Trophoblast cell (in vitro differentiated cells and primary cell): ENCODE measurements around the gene SLC22A5.

ENCODE experiments used
- DNase-seq, 2 donors: peaks; one replicate each; pipeline ENCODE4 v3.0.0-alpha.2; 2016
- H2AFZ ChIP-seq: 2 replicates; pipeline ENCODE4 v1.6.1; 2013; ENCODE audit warnings: low read length, moderate library complexity, mild to moderate bottlenecking; ENCODE audit not compliant: insufficient read depth, poor library complexity
- H2AK5ac ChIP-seq: 2 replicates; pipeline ENCODE4 v1.6.1; 2013; ENCODE audit warnings: mild to moderate bottlenecking, low read length
- H2BK120ac ChIP-seq: 2 replicates; pipeline ENCODE4 v1.6.1; 2013; ENCODE audit warnings: low read length, mild to moderate bottlenecking, moderate library complexity; ENCODE audit not compliant: insufficient read depth, poor library complexity
- H2BK12ac ChIP-seq: 2 replicates; pipeline ENCODE4 v1.6.1; 2013; ENCODE audit warnings: mild to moderate bottlenecking, low read length, moderate library complexity
- H2BK5ac ChIP-seq: 2 replicates; pipeline ENCODE4 v1.6.1; 2013; ENCODE audit warnings: low read length, low read depth, moderate library complexity, mild to moderate bottlenecking; ENCODE audit not compliant: poor library complexity
- H3K14ac ChIP-seq: 2 replicates; pipeline ENCODE4 v1.6.1; 2013; ENCODE audit warnings: mild to moderate bottlenecking, low read length
- H3K18ac ChIP-seq: 2 replicates; pipeline ENCODE4 v1.6.1; 2013; ENCODE audit warnings: mild to moderate bottlenecking, low read length
- H3K23ac ChIP-seq: 2 replicates; pipeline ENCODE4 v1.6.1; 2013; ENCODE audit warnings: low read length
- H3K27ac ChIP-seq: 2 replicates; pipeline ENCODE4 v1.5.1; 2013; ENCODE audit warnings: low read depth, mild to moderate bottlenecking, inconsistent platforms, low read length, moderate library complexity
- H3K27me3 ChIP-seq: 2 replicates; pipeline ENCODE4 v1.6.1; 2013; ENCODE audit warnings: inconsistent platforms, mild to moderate bottlenecking, low read length, moderate library complexity; ENCODE audit not compliant: insufficient read depth
- H3K36me3 ChIP-seq, 2 experiments: 1 replicate in 1 of 2; 2 replicates in 1 of 2; pipeline ENCODE4 v1.6.1; 2013; ENCODE audit warnings: low read length in 2 of 2, mild to moderate bottlenecking in 2 of 2, moderate library complexity in 1 of 2; ENCODE audit not compliant: insufficient read depth in 2 of 2, control insufficient read depth in 1 of 2
- H3K4ac ChIP-seq: 2 replicates; pipeline ENCODE4 v1.6.1; 2013; ENCODE audit warnings: low read depth, mild to moderate bottlenecking, low read length, moderate library complexity
- H3K4me1 ChIP-seq, 2 experiments: 1 replicate in 1 of 2; 2 replicates in 1 of 2; pipeline ENCODE4 v1.6.1; 2013; ENCODE audit warnings: low read length in 2 of 2, mild to moderate bottlenecking in 2 of 2, moderate library complexity in 1 of 2; ENCODE audit not compliant: insufficient read depth in 2 of 2, control insufficient read depth in 1 of 2
- H3K4me2 ChIP-seq: 2 replicates; pipeline ENCODE4 v1.6.1; 2013; ENCODE audit warnings: inconsistent platforms, mild to moderate bottlenecking, low read length, moderate library complexity
- H3K4me3 ChIP-seq: 2 replicates; pipeline ENCODE4 v1.5.1; 2013; ENCODE audit warnings: mild to moderate bottlenecking, low read depth, low read length, inconsistent platforms
- H3K79me1 ChIP-seq: one replicate; pipeline ENCODE4 v1.6.1; 2013; ENCODE audit warnings: low read length
- H3K79me2 ChIP-seq: 2 replicates; pipeline ENCODE4 v1.6.1; 2013; ENCODE audit warnings: low read length, mild to moderate bottlenecking; ENCODE audit not compliant: control insufficient read depth, insufficient read depth, poor library complexity
- H3K9ac ChIP-seq: 2 replicates; pipeline ENCODE4 v1.6.1; 2013; ENCODE audit warnings: mild to moderate bottlenecking, low read length
- H3K9me3 ChIP-seq: 2 replicates; pipeline ENCODE4 v1.6.1; 2013; ENCODE audit warnings: low read depth, mild to moderate bottlenecking, control low read depth, inconsistent platforms, low read length; ENCODE audit not compliant: insufficient read depth
- H4K12ac ChIP-seq: 2 replicates; pipeline ENCODE4 v1.6.1; 2013; ENCODE audit warnings: low read depth, mild to moderate bottlenecking, low read length, moderate library complexity
- H4K8ac ChIP-seq: 2 replicates; pipeline ENCODE4 v1.6.1; 2013; ENCODE audit warnings: low read depth, mild to moderate bottlenecking, low read length, moderate library complexity
- H4K91ac ChIP-seq: one replicate; pipeline ENCODE4 v1.6.1; 2013; ENCODE audit warnings: low read depth, mild to moderate bottlenecking, low read length, moderate library complexity
- WGBS: extraction: QIAGEN DNeasy Blood & Tissue Kit; methylation state at CpG from one replicate; pipeline ENCODE4 v1.1.7; 2013; ENCODE audit warnings: missing lambda C conversion rate; ENCODE audit not compliant: insufficient read length, insufficient coverage; ENCODE audit errors: extremely low coverage; 5-methylcytosine and 5-hydroxymethylcytosine counted together

Gene SLC22A5

DNA sequence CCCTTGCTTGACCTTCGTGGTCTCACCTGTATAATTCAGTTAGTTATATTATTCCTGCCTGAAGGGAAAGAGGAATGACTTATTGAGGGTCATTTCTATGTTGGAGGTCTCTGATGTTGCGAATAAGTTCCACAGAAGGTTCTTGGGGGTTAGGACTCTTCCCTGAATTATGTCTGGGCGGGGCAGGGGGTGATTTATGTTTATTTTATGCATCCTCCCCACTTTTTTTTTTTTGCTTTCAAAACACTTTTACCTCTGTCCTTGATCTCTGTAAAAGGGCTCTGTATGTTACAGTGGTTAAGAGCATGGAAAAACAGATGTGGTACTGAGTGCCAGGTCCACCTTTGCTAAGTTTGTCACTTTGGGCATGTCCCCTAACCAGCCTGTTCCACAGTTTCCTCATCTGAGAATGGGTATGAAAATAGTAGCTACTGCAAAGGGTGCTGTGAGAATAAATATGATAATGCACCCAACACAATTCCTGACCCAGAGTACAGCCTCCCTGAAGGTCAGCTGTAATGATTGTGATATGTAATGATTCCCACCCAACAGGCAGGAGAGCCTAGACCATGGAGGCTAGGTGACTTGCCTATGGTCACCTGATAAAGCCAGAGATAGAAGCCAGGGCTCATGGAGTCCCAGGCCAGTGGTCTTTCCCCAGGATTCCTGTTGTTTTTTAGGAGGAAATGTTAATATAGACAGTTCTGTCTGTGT, 54.8 kb downstream of the SLC22A5 start:
- Histone ChIP-seq H2BK120ac (no peak overlapping the region), H4K91ac (no peak overlapping the region), H3K79me2 (no peaks in the 10 kb centered on the region), H3K4ac (no peak overlapping the region), H3K9ac (no peak overlapping the region), H3K23ac (no peak overlapping the region), H3K4me2 (no peak overlapping the region), H3K27ac (no peak overlapping the region), H3K79me1 (peaks cover 6% of the 10 kb centered on the region), H3K27me3 (no peaks in the 10 kb centered on the region), H3K14ac (no peak overlapping the region), H2AK5ac (peak overlapping the region; percentile 16), H3K36me3 (no peaks in the 10 kb centered on the region), H2AFZ (no peak overlapping the region), H4K8ac (no peak overlapping the region), H3K9me3 (no peaks in the 10 kb centered on the region), H2BK5ac (no peak overlapping the region), H3K4me3 (no peak overlapping the region), H3K18ac (no peak overlapping the region), H2BK12ac (no peak overlapping the region), H3K4me1 (peaks cover 25 to 39% of the 10 kb centered on the region in 2 experiments), H4K12ac (no peak overlapping the region)
- no peak for DNase-seq
- no CpG with 5 or more reads among the region's 3 CpGs for WGBS

GRCh38 chr5:132425009-132425937, 55.8 kb downstream of the SLC22A5 start:
- peak overlapping the region; percentile 25 for H3K4ac ChIP-seq
- H2BK120ac ChIP-seq: peak overlapping the region; percentile 2
- no peak overlapping the region for H3K18ac ChIP-seq
- H3K9me3 ChIP-seq: no peaks in the 10 kb centered on the region
- peak; percentile 68 to 70 for DNase-seq
- no peak overlapping the region for H3K14ac ChIP-seq
- H3K79me2 ChIP-seq: no peaks in the 10 kb centered on the region
- H3K4me1 ChIP-seq: peaks cover 26 to 40% of the 10 kb centered on the region in 2 experiments
- H4K8ac ChIP-seq: no peak overlapping the region
- H4K91ac ChIP-seq: peak overlapping the region; percentile 10
- H3K4me2 ChIP-seq: no peak overlapping the region
- H3K79me1 ChIP-seq: peaks cover 6% of the 10 kb centered on the region
- peak overlapping the region; percentile 5 for H2AFZ ChIP-seq
- H3K4me3 ChIP-seq: no peak overlapping the region
- no peaks in the 10 kb centered on the region for H3K27me3 ChIP-seq
- no peak overlapping the region for H4K12ac ChIP-seq
- H3K9ac ChIP-seq: no peak overlapping the region
- H2BK5ac ChIP-seq: no peak overlapping the region
- no peaks in the 10 kb centered on the region for H3K36me3 ChIP-seq
- H2BK12ac ChIP-seq: peak overlapping the region; percentile 21
- H2AK5ac ChIP-seq: peak overlapping the region; percentile 16
- WGBS: no CpG with 5 or more reads among the region's 8 CpGs
- no peak overlapping the region for H3K27ac ChIP-seq
- H3K23ac ChIP-seq: no peak overlapping the region

DNA sequence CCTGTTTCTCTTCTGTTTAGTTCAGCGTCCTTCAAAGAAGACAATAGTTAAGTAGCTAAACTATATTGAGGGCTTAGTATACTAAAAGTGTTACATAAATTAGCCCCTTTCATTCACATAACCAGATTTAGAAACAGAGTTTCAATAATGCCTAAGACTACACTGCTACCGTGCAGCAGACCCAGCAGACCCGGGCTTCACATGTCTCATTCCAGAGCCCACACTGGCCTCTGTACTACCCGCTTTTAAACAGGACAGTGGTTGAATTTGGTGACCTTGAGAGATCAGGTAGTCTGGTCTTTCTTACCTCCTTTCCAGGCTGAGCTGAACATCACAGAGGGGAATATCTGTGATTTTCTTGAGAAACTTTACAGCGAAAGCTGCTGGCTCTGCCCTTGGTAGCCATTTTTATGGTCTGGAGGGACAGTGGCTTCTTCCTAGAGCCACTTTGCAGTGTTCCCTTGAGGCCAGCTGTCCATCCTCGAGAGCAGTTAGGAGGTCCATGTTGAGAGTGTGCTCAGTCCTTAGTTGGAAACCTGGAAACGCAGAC, 56.5 kb downstream of the SLC22A5 start:
- Histone ChIP-seq H3K4me1 (peaks cover 26 to 40% of the 10 kb centered on the region in 2 experiments), H3K79me2 (no peaks in the 10 kb centered on the region), H3K18ac (no peak overlapping the region), H2BK120ac (no peak overlapping the region), H3K9ac (no peak overlapping the region), H4K91ac (no peak overlapping the region), H3K4ac (no peak overlapping the region), H2BK5ac (no peak overlapping the region), H3K23ac (no peak overlapping the region), H3K27me3 (no peaks in the 10 kb centered on the region), H3K36me3 (no peaks in the 10 kb centered on the region), H2AFZ (no peak overlapping the region), H3K9me3 (no peaks in the 10 kb centered on the region), H3K4me3 (no peak overlapping the region), H2BK12ac (peak overlapping the region; percentile 23), H2AK5ac (no peak overlapping the region), H3K14ac (no peak overlapping the region), H4K12ac (no peak overlapping the region), H3K79me1 (peaks cover 6% of the 10 kb centered on the region), H3K4me2 (no peak overlapping the region), H4K8ac (no peak overlapping the region), H3K27ac (no peak overlapping the region)
- DNase-seq: no peak
- WGBS: no CpG with 5 or more reads among the region's 7 CpGs

DNA sequence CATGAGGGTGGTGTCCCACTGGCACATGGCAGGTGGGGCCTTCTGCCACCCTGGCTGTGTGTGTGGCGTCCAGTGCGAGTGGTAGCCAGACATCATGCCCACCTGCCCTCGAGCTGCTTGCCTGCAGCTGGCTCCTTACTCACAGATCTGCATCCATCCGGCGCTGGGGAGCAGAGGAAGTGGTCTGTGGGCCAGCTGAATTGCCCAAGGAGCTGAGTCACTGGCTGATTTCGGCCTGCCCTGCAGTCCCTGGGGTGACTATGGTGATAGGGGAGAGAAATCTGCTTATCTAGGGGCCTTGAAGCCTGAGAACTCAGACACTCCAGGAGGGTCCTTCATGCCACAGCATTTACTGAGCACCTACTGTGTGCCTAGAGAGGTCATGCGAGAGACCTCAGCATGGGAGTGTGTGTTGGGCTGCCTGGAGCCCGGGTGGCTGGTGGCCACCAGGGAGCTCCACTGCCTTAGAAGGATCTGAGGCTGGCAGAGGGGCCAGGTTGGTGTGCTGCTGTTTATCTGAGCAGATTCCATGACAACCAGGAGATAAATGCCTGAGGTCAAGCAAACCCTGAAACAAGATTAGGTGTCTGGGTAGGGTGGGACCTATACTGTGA, 57.1 kb downstream of the SLC22A5 start:
- H3K9ac ChIP-seq: no peak overlapping the region
- no peak overlapping the region for H3K18ac ChIP-seq
- H3K9me3 ChIP-seq: no peaks in the 10 kb centered on the region
- no peak overlapping the region for H2AK5ac ChIP-seq
- no peak overlapping the region for H3K4me2 ChIP-seq
- no peak overlapping the region for H2BK5ac ChIP-seq
- WGBS: no CpG with 5 or more reads among the region's 8 CpGs
- H4K12ac ChIP-seq: no peak overlapping the region
- peaks cover 6% of the 10 kb centered on the region for H3K79me1 ChIP-seq
- peak; percentile 83 to 91 for DNase-seq
- H3K27ac ChIP-seq: peak overlapping the region; percentile 3
- H3K4me3 ChIP-seq: no peak overlapping the region
- H2BK12ac ChIP-seq: peak overlapping the region; percentile 23
- H3K36me3 ChIP-seq: no peaks in the 10 kb centered on the region
- H2BK120ac ChIP-seq: no peak overlapping the region
- peaks cover 26 to 40% of the 10 kb centered on the region in 2 experiments for H3K4me1 ChIP-seq
- H3K27me3 ChIP-seq: no peaks in the 10 kb centered on the region
- no peak overlapping the region for H4K8ac ChIP-seq
- no peak overlapping the region for H3K4ac ChIP-seq
- H3K14ac ChIP-seq: no peak overlapping the region
- H3K79me2 ChIP-seq: no peaks in the 10 kb centered on the region
- no peak overlapping the region for H2AFZ ChIP-seq
- no peak overlapping the region for H3K23ac ChIP-seq
- no peak overlapping the region for H4K91ac ChIP-seq
